ENCODE results near the gene MAP2K1.

The MAP2K1 gene

GRCh38 chr15:66508293-66508883 lies 121.7 kb downstream of the MAP2K1 start:
- no peak for DNase-seq

- DNase-seq = no peak
These were observed 127.9 kb downstream of the MAP2K1 start for GRCh38 chr15:66514586-66514985.

GRCh38 chr15:66515901-66516322 lies 129.2 kb downstream of the MAP2K1 start:
- DNase-seq = no peak

GRCh38 chr15:66523926-66524325 lies 137.2 kb downstream of the MAP2K1 start:
- no peak for DNase-seq

- DNase-seq = no peak
These were observed 138.1 kb downstream of the MAP2K1 start for GRCh38 chr15:66524838-66525237.

- no peak for DNase-seq
These were observed 148.3 kb downstream of the MAP2K1 start for GRCh38 chr15:66535056-66535455.
